ENCODE results near the gene PRR18.
"Not testable (repeated sequence)": the region's sequence is repeated elsewhere in the genome, so short reads cannot be mapped to it uniquely, and the experiment has no call there.

PRR18 gene, protein sequence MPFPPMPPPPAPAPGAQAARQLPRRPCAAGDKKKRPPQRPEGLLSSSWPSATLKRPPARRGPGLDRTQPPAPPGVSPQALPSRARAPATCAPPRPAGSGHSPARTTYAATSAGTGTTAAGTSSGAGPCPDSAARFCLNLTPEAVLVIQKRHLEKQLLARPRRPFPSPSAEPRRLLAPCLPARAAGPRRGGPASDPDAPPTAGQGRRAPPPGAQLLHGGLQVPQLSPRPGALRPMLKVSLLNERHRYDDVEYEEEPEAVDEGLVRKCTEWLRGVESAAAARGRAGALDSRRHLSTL

DNA sequence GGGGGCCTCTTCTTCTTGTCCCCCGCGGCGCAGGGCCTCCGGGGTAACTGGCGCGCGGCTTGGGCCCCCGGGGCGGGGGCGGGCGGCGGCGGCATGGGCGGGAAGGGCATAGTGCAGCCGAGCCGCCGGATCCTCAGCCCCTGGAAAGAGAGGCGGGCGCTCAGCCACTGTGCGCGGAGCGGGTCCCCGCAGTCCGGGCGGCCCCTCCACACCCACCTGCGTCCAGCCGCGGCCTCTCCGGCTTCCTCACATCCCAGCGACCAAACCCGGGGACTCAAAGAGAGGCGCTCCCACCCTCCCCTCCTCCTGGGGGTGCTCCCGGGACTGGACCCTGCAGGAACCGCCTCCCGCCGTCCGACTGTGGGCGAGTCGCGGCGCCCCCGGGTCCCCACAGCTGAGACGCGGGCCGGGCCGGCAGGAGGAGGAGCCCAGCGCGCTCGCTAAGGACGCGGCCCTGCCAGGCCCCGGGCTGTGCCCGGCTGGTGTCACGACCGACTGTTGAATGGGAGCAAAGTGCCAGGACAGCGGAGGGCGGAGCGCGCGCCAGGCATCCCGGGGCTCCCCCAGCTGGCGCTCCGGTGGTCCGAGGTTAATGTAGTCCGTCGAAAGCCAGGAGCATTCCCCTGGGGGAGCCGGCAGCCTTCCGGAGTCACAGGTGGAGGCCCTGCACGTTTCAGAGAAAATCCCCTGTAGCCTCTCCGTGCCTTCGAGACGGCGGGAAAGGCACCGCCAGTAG is at the start of gene PRR18:
Gene PRR18, minus strand, starts transcription at position 360 of the 736 bp plus-strand sequence. Its CDS starts 250 bp downstream, at position 110.
- DNase-seq (ENCODE audit: low read depth in 2 of 2), result no peak

DNA sequence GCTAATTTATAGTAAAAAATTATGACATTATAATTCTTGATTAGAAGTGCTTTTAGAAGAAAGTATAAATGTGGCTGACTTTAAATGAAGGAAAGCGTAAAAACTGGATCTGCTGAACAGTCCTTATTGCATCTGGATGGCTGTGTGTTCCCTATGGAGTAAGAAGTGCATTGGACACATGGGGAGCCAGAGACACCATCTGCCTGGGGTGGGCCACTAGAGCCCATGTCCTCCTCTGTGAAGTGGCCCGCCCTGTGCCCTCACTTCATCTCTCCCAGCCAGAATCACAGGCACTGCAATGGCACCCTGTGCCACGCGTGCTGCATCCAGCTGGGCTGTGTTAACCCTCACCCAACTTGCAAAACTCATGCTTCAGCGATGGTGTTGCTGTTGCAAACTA is 47.4 kb upstream of the PRR18 start:
- DNase-seq (ENCODE audit: low read depth in 2 of 2), result no peak

DNA sequence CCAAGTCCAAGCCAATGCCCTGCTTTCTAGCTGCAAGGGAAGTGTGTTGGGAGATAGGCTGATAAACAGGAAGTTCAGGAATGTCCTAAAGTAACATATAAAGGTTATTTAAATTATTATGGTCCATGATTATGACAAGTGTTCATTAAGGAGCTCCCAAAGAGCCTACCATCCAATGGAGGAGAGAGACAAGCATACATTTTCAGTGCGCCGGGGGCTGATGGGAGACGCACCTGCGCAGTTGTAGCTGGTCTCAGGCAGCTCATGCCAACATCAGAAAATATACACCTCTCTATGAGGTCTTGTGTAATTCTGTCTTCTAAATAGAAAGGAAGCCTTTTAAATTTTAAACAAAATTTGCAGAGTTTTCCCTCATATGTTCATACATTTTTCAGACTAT is 46.8 kb upstream of the PRR18 start:
- DNase-seq (ENCODE audit: low read depth in 2 of 2), result no peak

DNA sequence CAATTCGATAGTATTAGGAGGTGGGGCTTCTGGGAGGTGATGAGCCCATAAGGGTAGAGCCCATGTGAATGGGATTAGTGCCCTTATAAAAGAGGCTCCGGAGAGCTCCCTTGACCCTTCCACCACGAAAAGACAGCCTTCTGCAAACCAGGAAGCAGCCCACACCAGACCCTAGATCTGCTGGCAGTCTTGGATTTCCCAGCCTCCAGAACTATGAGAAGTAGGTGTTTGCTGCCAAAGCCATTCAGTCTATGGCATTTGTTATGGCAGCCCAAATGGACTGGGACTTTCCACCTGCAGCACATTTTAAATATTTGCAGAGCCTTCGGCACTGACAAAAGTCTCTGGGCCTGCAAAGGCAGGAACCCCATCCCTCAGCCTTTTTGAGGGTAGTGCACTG is 46.0 kb upstream of the PRR18 start:
- no peak for DNase-seq (ENCODE audit: low read depth in 2 of 2)

DNA sequence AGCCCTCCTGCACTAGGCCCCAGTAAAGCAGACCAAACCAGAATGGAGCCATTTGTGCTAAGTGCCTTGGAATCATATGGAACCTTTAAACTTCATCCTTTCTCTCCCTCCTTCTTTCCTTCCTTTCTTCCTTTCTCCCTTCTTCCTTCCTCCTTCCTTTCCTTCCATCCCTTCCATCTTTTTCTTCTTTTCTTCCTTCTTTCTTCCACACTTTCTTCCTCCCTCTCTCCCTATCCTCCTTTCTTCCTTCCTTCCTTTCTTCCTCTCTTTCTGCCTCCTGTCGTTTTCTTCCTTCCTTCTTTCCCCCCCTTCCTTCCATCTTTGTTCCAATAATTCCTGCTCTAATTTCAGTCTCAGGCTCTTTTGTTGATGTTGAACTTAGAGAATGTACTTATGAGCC is 45.3 kb upstream of the PRR18 start:
- DNase-seq (ENCODE audit: low read depth in 2 of 2), result no peak

DNA sequence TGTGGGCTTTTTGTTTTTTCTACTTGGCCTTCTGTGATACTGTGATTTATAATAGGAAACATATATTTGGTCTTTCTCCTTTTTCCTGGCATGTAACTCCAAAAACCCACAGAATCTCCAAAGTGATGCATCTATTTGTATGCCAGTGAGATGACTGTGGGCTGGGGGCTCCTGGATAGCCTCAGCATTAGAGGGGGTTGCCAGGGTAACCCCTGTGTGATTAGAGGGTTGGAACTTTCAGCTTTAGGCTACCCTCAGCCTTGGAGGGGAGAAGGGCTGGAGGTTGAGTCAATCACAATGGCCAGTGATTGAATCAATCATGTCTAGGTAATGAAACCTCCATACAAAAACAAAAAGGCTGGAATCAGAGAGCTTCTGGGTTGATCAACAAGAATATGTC is 44.7 kb upstream of the PRR18 start:
- no peak for DNase-seq (ENCODE audit: low read depth in 2 of 2)

DNA sequence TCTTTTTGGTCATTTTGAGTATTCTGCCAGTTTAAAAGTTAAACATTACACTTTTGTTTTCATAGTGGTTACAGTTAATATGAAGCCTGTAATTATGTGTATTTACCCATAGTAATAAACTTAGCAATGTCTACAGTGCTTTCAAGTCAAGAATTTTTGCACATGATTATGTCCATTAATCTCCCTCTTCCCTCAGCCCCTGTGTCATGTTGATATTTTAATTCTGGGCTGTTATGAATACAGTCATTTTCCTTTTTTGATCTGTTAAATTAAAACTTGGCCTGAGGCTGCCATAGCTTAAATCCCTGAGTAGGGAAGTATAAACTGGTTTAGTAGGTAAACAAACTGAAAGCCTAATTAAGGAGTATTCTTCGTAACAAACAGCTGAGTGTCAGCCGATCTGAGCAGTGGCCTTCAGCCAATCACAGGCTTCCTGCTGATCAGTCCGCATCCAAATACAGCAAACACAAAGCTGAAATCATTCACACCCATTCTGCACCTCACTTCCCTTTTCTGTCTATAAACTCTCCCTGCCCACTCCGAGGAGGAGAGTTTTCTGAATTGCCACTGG is 43.6 kb upstream of the PRR18 start:
- no peak for DNase-seq (ENCODE audit: low read depth in 2 of 2)

DNA sequence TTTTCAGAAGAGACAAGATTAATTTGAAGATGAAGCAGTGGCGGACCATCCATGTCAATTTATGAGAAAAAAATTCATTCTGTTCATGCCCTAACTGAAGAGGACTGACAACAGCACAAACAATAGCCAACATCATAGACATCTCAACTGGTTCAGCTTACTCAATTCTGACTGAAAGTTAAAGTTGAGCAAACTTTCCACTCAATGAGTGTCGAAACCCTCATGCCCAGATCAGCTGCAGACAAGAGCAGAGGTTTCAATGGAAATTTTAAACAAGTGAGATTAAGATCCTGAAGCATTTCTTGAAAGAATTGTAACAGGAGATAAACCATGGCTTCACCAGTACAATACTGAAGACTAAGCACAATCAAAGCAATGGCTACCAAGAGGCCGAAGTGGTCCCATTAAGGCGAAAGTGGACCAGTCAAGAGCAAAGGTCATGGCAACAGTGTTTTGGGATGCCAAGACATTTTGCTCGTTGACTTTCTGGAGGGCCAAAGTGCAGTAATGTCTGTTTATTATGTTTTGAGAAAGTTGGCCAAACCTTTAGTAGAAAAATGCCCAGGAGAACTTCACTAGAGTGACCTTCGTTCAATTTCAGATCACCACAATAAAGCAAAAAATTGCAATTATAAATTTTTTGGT is 40.2 kb upstream of the PRR18 start:
- DNase-seq (ENCODE audit: low read depth in 2 of 2), result no peak

DNA sequence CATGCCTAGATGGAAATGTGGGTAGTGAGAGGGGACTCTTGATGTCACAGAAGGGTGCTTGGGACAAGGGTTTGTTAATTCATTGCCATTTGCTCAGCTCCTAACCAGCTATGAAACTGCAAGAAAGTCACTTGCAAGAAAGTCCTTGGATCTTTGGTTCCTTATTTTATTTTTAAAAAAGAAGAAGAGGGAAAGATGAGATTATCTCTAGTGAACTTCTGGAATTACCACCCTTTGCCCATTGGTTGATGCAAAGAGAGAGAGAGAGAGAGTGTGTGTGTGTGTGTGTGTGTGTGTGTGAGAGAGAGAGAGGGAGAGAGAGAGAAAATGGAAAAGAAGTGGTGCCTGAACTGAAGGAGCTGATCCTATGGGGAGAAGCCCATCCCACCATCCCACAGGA is 38.8 kb upstream of the PRR18 start:
- no peak for DNase-seq (ENCODE audit: low read depth in 2 of 2)

DNA sequence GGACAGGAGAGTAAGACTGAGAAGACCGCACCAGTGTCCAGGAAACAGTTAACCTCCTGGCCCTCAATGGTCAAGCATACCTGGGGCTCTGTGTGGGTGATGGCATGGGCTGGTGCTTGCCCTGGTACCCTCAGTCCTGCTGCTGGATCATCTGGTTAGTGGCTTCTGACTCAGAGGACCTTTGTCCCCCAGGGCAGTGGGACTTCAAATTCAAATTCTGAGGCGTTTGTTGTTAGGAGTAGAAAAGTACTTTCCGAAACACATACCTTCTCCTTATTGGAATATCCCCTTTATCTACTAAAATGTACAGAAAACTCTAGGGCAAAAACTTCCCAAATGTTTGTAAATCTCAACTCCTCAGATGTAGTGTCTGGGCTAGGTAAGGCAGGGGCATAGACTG is 38.3 kb upstream of the PRR18 start:
- DNase-seq (ENCODE audit: low read depth in 2 of 2), result no peak

DNA sequence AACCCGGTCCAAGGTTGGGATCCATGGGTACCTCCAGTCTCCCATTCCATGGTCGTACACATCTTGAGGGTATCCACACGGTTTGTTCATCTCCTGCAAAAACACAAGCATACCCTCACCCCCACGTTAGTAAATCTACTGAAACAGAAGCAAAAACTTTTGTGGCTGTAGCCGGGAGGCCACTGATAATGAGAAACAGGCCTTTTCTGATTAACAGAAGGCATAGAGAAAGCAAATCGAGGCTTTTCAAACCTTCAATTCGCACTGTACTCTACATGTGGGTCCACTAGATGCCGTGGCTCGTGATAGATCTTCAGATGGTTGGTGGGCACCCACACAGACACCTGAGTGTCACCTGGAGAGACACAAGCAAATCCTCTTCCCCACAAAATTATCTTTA is 37.5 kb upstream of the PRR18 start:
- not testable (repeated sequence) for DNase-seq (ENCODE audit: low read depth in 2 of 2)

DNA sequence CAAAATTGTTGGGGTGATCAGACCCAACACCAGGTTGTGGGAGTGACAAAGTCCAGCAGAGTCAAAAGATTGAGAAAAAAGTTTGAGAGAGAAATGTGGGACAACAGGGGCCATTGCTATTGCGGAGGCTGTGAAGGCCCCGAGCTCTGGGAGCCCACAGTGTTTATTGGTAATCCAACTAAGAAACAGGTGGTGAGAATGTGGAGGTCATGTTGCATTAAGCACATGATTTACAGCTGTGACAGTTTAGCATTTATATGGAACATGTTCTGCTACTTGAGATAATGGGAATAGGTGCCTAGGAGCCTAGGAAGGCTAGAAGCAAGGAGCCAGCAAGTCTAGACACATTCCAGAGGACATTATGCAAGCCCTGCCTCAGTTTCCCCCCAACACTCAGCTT is 36.7 kb upstream of the PRR18 start:
- DNase-seq (ENCODE audit: low read depth in 2 of 2), result not testable (repeated sequence)

DNA sequence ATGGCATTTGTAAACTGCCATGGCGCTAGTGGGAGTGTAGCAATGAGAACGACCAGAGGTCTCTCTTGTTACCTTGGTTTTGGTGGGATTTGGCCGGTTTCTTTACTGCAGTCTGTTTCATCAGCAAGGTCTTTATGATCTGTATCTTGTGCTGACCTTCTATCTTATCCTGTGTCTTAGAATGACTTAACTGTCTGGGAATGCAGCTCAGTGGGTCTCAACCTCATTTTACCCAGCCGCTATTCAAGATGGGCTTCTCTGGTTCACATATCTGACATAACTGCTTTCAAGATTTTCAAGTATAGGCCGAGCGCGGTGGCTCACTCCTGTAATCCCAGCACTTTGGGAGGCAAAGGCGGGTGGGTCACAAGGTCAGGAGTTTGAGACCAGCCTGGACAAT is 36.0 kb upstream of the PRR18 start:
- DNase-seq (ENCODE audit: low read depth in 2 of 2), result no peak

DNA sequence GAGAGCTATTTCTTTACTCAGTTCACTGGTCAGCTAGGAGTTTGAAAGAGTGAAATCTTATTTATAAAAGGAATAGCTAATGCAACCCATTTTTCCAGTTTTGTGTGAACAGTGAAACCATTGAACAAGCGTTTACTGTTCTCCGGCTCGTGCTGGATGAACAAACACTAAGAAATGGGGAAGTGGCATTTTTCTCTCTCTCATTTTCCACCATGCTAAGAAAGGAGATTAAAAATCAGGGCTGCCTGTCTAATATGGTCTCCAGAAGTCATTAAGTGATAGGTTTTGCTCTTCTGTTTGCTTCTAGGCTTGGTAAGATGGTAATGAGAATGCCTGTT is 34.9 kb upstream of the PRR18 start:
- no peak for DNase-seq (ENCODE audit: low read depth in 2 of 2)

DNA sequence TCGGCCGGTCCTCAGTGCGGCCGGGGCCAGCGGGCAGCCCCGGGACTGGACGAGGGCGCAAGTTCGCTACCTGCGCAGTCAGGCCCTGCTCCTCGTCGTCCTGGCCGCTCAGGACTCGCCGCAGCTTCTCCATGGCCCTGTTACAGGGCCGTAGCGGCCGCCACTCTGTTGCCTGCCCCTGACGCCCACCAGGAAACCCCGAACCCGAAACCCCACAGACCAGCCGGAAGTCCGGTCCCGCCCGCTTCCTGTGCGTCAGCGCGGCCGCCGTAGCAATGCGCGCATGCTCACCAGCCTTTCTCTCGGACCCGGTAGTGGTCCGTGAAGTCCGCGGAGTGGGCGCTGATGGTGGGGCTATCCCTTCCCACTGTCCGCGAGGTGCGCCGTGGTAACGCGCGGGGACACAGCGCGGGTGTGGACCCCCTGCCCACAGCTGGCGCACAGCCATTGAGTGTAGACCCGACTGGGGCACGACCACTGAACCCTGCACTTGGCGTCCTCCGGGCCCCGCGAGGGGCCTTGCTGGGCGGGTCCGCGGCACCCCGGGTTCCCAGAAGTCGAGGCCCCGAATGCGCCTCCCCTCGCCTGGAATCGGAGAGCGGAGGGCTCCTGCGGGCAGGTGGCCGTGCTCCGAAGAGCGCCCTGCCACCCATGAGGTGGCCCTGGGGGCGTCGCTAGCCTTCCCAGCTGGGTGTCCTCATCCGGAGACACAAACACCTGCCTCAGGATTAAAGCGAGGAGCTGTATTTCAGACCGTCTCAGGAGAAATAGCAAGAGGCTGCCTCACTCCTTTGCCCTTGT is 34.4 kb upstream of the PRR18 start, which contains the start of gene SFT2D1:
Gene SFT2D1, minus strand, starts transcription at position 197 of the 801 bp plus-strand sequence. Its CDS starts 64 bp downstream, at position 133.
- peak; percentile 69 to 79 for DNase-seq (ENCODE audit: low read depth in 2 of 2)

DNA sequence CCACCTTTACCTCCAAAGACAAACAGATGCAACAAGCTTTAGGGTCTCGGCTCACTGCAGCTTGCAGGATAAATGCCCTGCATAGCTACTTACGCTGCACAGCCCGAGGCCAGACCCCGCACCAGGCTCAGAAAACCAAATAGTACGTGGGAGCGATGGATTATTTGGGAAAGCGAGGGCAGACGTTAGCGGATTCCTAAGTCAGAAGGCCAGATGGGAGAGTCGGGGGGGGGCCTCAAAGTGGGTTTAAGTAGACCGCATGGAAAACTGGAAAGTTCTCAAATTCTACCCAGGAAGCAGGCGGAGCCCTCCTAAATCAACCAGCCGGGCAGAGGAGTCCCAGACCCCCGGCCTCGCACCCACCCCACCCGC is 33.8 kb upstream of the PRR18 start:
- DNase-seq (ENCODE audit: low read depth in 2 of 2), result peak in 1 of 2 experiments; percentile 12

DNA sequence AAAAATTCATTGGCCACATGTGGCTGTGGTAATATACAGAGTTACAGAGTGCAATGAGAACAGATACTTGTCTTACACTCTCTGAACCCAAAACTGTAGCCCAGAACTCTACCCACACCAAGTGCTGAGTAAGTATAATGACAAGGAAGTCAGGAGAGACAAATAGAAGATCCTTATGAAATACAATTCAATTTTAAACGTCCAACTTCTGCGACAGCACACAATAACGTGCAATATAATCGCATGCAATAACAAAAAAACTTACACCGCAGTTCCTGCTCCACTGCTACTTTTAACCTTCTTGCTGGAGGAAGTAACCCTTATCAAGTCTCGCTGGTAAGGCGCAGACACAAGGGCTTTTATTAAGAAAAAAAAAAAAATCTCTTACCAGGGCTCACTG is 33.3 kb upstream of the PRR18 start:
- DNase-seq (ENCODE audit: low read depth in 2 of 2), result no peak

DNA sequence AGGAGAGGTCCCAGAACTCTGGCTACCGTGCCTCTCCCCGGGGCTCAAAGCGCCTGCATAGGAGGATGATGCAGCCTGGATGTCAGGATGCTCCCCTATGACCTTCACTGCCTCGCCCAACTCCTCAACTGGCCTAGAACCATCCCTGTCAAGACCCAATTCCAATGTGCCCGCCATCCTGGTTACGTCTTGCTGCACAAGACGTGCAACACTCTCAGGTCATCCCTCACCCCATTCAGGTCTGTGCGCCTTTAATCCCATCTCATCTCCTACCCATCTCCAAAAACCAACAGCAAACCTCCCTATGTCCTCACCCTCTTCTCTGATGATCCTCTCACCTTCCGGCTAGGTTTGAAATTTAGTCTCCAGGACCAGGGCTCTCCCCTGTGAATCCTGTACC is 30.7 kb upstream of the PRR18 start:
- DNase-seq (ENCODE audit: low read depth in 2 of 2), result no peak

DNA sequence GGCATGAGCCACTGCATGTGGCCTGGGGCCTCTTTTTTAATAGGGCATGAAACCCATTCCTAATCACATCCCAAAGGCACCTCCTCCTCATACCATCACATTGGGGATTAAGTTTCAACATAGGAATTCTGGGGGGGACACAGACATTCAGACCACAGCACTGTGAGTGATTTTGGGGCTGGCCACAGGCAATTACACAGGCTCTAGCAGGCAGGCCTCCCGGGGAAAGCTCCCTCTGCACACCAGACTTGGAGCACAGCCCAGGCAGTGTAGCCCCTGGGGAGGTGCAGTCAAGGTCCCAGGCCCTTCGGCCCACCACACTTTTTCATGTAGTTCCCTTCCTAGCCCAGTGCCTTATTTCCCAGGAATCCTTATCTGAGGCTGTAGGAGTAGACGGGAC is 28.7 kb upstream of the PRR18 start:
- no peak for DNase-seq (ENCODE audit: low read depth in 2 of 2)

DNA sequence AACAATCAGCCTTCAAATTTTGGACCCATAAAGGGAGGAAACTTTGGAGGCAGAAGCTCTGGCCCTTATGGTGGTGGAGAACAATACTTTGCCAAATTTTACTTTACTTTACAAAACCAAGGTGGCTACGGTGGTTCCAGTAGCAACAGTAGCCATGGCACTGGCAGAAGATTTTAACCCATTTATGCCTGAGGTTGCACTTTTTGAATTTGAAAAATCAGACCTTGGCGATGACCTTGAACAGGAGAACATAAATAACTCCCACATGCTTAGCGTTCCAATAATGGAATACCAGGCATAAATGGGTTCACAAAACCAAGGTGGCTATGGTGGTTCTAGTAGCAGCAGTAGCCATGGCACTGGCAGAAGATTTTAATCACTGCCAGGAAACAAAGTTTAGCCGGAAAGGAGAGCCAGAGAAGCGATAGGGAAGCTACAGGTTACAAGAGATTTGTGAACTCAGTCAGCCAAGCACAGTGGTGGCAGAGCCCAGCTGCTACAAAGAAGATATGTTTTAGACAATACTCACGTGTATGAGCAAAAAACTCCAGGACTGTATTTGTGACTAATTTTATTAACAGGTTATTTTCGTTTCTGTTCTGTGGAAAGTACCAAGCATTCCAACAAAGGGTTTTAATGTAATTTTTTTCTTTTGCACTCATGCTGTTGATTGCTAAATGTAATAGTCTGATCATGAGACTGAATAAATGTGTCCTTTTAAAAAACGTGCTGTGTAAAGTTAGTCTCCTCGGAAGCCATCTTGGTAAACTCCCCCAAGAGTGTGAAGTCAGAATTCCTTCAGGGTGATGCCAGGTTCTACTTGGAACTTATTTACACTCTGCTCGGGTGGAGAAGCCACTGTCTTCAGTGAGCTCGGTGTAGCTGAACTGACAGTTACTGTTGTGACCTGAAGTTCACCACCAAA is 27.4 kb upstream of the PRR18 start:
- no peak for DNase-seq (ENCODE audit: low read depth in 2 of 2)

DNA sequence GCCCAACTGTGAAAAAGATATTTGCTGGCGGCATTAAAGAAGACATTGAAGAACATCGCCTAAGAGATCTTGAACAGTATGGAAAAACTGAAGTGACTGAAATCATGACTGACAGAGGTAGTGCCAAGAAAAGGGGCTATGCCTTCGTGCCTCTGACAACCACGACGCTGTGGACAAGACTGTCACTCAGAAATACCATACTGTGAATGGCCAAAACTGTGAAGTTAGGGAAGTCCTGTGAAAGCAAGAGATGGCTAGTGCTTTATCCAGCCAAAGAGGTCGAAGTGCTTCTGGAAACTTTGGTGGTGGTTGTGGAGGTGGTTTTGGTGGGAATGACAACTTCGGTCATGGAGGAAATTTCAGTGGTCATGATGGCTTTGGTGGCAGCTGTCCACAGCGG is 26.7 kb upstream of the PRR18 start:
- DNase-seq (ENCODE audit: low read depth in 2 of 2), result no peak

All from stimulated activated CD4-positive, alpha-beta T cell treated with anti-CD3 and anti-CD28 coated beads, Interleukin-12 subunit alpha, Interleukin-12 subunit beta, amount 100 ng/mL, for 24 hours (primary cell).